AG10803 (cell line): ENCODE results near the gene FZD4.
"Not testable (repeated sequence)": the region's sequence is repeated elsewhere in the genome, so short reads cannot be mapped to it uniquely, and the experiment has no call there.

Source experiments
- DNase-seq: peaks from one replicate; pipeline ENCODE4 v3.0.0; 2010; ENCODE audit warnings: low read depth
- H3K4me3 ChIP-seq: 2 replicates; pipeline ENCODE4 v1.5.1; 2011; ENCODE audit warnings: mild to moderate bottlenecking, low read length, control low read depth
- CTCF ChIP-seq: conservative IDR thresholded peaks from 2 replicates; pipeline ENCODE4 v1.5.1; 2011; ENCODE audit warnings: mild to moderate bottlenecking, low read length, control low read depth, inconsistent platforms

FZD4 gene

GRCh38 chr11:86951706-86952105 lies 3.5 kb downstream of the FZD4 start:
- DNase-seq: no peak
- H3K4me3 ChIP-seq: no peak overlapping the region
- TF ChIP-seq CTCF: no peak

- no peak for DNase-seq
- no peak overlapping the region for H3K4me3 ChIP-seq
- no peak for TF ChIP-seq CTCF
These were observed 4.6 kb downstream of the FZD4 start for GRCh38 chr11:86950661-86950995.

- H3K4me3 ChIP-seq: no peak overlapping the region
- no peak for TF ChIP-seq CTCF
- DNase-seq: peak; percentile 38
These were observed 5.1 kb downstream of the FZD4 start for GRCh38 chr11:86949995-86950660.

DNA sequence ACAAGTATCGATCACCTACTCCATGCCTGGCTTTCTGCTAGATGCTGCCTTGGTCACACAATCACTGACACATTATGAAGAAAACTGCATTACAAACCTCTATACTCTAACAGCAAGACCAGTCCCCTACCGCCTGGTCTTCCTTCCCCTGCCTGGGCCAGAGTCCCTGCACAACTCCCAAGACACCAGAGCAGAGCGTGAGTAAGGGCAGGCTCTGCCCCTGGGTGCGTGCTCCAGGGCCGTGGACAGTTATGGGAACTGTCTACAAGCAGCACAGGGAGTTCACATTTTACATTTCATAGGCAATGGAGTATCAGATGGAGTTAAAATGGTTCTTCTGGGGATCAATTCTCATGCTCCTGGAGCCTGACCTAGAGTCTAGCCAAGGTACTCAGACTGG lies 6.5 kb downstream of the FZD4 start:
- H3K4me3 ChIP-seq: no peak overlapping the region
- no peak for DNase-seq
- TF ChIP-seq CTCF: no peak

- TF ChIP-seq CTCF: no peak
- no peak overlapping the region for H3K4me3 ChIP-seq
- peak; percentile 63 for DNase-seq
These were observed 7.7 kb downstream of the FZD4 start for GRCh38 chr11:86947541-86947940.

GRCh38 chr11:86943505-86943904 lies 11.7 kb downstream of the FZD4 start:
- not testable (repeated sequence) for DNase-seq, H3K4me3 ChIP-seq

DNA sequence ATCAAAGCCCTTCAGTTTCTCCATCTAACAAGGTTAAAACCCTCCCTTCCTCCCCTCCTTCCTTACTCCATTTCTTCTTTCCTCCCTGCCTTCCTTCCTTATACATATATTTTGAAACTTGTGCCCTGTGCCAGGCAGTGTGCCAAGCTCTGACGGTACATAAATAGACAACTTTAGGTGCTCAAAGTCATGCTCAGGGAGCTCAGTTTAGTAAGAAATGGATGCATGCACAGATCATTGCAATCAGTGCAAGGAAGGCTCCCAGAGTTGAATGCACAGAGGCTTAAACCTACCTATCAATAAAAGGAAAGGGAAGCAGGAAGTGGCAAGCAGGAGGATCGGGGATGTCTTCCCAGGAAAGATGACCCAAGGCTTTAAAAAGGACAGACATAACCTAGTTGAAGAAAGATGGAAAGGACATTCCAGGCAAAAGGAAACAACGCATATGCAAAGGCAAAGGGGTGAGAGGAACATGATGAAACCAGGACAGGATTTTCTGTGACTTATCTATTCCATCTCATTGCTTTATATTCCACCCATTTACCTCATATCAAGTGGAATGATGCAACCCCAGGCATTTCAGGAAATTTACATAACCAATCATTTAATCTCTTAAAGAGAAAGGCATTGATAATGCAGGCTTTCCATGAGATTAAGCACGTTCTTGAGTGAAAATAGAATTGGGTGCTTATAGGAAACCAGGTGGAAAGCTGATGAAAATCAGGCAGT lies 13.2 kb downstream of the FZD4 start:
- no peak overlapping the region for H3K4me3 ChIP-seq
- TF ChIP-seq CTCF: no peak
- no peak for DNase-seq
